Measurements from ENCODE around the gene DUSP2. TPM values are rescaled to one million over a fixed set of nuclear protein-coding genes. Genes with fewer than 3 reads are reported as not detected.
A peak's percentile ranks its signal among the peaks of the same experiment; 100 is the strongest.

Gene DUSP2
- total and polyA plus RNA-seq, 8 donors: 0.82 to 5.7 (median 1.7) TPM

- peaks cover 0 to 4% of the 10 kb centered on the region in 2 donors for H3K9me3 ChIP-seq
- ATAC-seq (no peak), DNase-seq (no peak)
- TF ChIP-seq CTCF (IDR thresholded peaks at IDR 0.05): no peak
- H3K27me3 ChIP-seq: no peaks in the 10 kb centered on the region
- no peak overlapping the region for H3K27ac ChIP-seq
- intact Hi-C loops (cut with DNase I): no loop called here
- H3K4me1 ChIP-seq: no peaks in the 10 kb centered on the region
- no peak overlapping the region for H3K4me3 ChIP-seq
- no peaks in the 10 kb centered on the region for H3K36me3 ChIP-seq
Observed at GRCh38 chr2:96170626-96171025, 25.4 kb upstream of the DUSP2 start.

- TF ChIP-seq CTCF (IDR thresholded peaks at IDR 0.05): no peak
- Histone ChIP-seq H3K4me1 (no peaks in the 10 kb centered on the region), H3K4me3 (no peak overlapping the region), H3K9me3 (peaks cover 0 to 4% of the 10 kb centered on the region in 2 donors), H3K27ac (no peak overlapping the region), H3K27me3 (no peaks in the 10 kb centered on the region), H3K36me3 (no peaks in the 10 kb centered on the region)
- DNase-seq: no peak
- intact Hi-C loops (cut with DNase I): no loop called here
- ATAC-seq: no peak
Observed at GRCh38 chr2:96169868-96170507, 24.7 kb upstream of the DUSP2 start.

GRCh38 chr2:96167407-96168013 is 22.3 kb upstream of the DUSP2 start:
- DNase-seq (no peak), ATAC-seq (no peak)
- TF ChIP-seq CTCF (IDR thresholded peaks at IDR 0.05): no peak
- Histone ChIP-seq H3K4me1 (no peaks in the 10 kb centered on the region), H3K9me3 (peaks cover 0 to 4% of the 10 kb centered on the region in 2 donors), H3K4me3 (no peak overlapping the region), H3K27me3 (no peaks in the 10 kb centered on the region), H3K27ac (no peak overlapping the region), H3K36me3 (no peaks in the 10 kb centered on the region)
- intact Hi-C loops (cut with DNase I): no loop called here

GRCh38 chr2:96164459-96165184 is 19.4 kb upstream of the DUSP2 start:
- no peak for DNase-seq
- Histone ChIP-seq H3K4me1 (no peaks in the 10 kb centered on the region), H3K36me3 (no peaks in the 10 kb centered on the region), H3K27ac (no peak overlapping the region), H3K4me3 (no peak overlapping the region), H3K9me3 (peaks cover 0 to under 1% of the 10 kb centered on the region in 2 donors), H3K27me3 (no peaks in the 10 kb centered on the region)
- intact Hi-C loops (cut with DNase I): no loop called here
- no peak for TF ChIP-seq CTCF (IDR thresholded peaks at IDR 0.05)
- peak; percentile 29 for ATAC-seq

- peak in 1 of 4 donors; percentile 19 for DNase-seq
- intact Hi-C loops (cut with DNase I): no loop called here
- H3K27me3 ChIP-seq: no peaks in the 10 kb centered on the region
- H3K4me3 ChIP-seq: no peak overlapping the region
- no peak for TF ChIP-seq CTCF (IDR thresholded peaks at IDR 0.05)
- no peak overlapping the region for H3K27ac ChIP-seq
- H3K4me1 ChIP-seq: no peaks in the 10 kb centered on the region
- ATAC-seq: no peak
- H3K9me3 ChIP-seq: no peaks in the 10 kb centered on the region
- H3K36me3 ChIP-seq: no peaks in the 10 kb centered on the region
Observed at GRCh38 chr2:96163768-96164429, 18.7 kb upstream of the DUSP2 start.

Measured in left lung (tissue), 10 donors.